H1 (cell line): ENCODE measurements around the gene STAT1. TPM values are rescaled to one million over a fixed set of nuclear protein-coding genes. Genes with fewer than 3 reads are reported as not detected.

Experiments used
- CTCF ChIA-PET: fragments of 300-600 bp; sonication (Branson Sonifier 250); formaldehyde crosslinking; loops from one replicate; lab custom pipeline; 2021; ENCODE audit not compliant: partially characterized antibody; lab: Charles Lee
- POLR2A ChIA-PET: fragments of 300-600 bp; sonication (Branson Sonifier 250); formaldehyde crosslinking; loops from one replicate; lab custom pipeline; 2021; ENCODE audit warnings: inconsistent platforms; ENCODE audit not compliant: partially characterized antibody; lab: Charles Lee
- DNase-seq, 2 experiments: peaks; one replicate each; pipeline versions ENCODE4 v3.0.0 to v3.0.0-alpha.2; 2010 to 2022; ENCODE audit warnings: low spot score in 2 of 2, low read depth in 1 of 2, mixed read lengths in 1 of 2
- FAIRE-seq: peaks from 2 replicates; lab custom pipeline; 2011; peaks lifted over from hg19 to GRCh38; lab: Jason Lieb, UNC
- H2AFZ ChIP-seq: 2 replicates; pipeline ENCODE4 v1.8.1; 2012; ENCODE audit warnings: low read length, inconsistent platforms
- H2AK5ac ChIP-seq: 2 replicates; pipeline ENCODE4 v1.6.1; 2013; ENCODE audit warnings: low read depth, low read length
- H2BK120ac ChIP-seq: replicated peaks from 2 replicates; pipeline ENCODE3; 2013; ENCODE audit warnings: low read depth, low read length, inconsistent platforms
- H2BK12ac ChIP-seq: 2 replicates; pipeline ENCODE4 v1.6.1; 2013; ENCODE audit warnings: low read depth, low read length
- H2BK15ac ChIP-seq: 2 replicates; pipeline ENCODE4 v1.6.1; 2013; ENCODE audit warnings: low read length
- H2BK20ac ChIP-seq: 2 replicates; pipeline ENCODE4 v1.6.1; 2013; ENCODE audit warnings: low read length
- H2BK5ac ChIP-seq: 2 replicates; pipeline ENCODE4 v1.6.1; 2013; ENCODE audit warnings: low read depth, low read length
- H3K14ac ChIP-seq: 2 replicates; pipeline ENCODE4 v1.6.1; 2013; ENCODE audit warnings: inconsistent platforms; ENCODE audit not compliant: insufficient read length
- H3K18ac ChIP-seq: 2 replicates; pipeline ENCODE4 v1.6.1; 2013; ENCODE audit warnings: low read length; ENCODE audit errors: extremely low read depth
- H3K23ac ChIP-seq: 2 replicates; pipeline ENCODE4 v1.6.1; 2013; ENCODE audit warnings: inconsistent platforms; ENCODE audit not compliant: insufficient read length
- H3K23me2 ChIP-seq: 2 replicates; pipeline ENCODE4 v1.6.1; 2013; ENCODE audit warnings: low read depth, low read length
- H3K27ac ChIP-seq: 2 replicates; pipeline ENCODE4 v1.6.1; 2011; ENCODE audit warnings: low read depth, low read length, inconsistent platforms
- H3K27me3 ChIP-seq, 4 experiments: replicated peaks in 1 of 4; 1 replicate in 1 of 4; 2 replicates in 3 of 4; pipeline versions ENCODE4 v1.6.1 to v1.8.1; 2011 to 2013; ENCODE audit warnings: low read length in 3 of 4, mild to moderate bottlenecking in 3 of 4, inconsistent platforms in 2 of 4, mixed read lengths in 2 of 4, moderate library complexity in 1 of 4; ENCODE audit not compliant: control insufficient read depth in 3 of 4, insufficient read depth in 3 of 4; ENCODE audit errors: extremely low read depth in 1 of 4
- H3K36me3 ChIP-seq, 4 experiments: 2 replicates each; pipeline versions ENCODE4 v1.6.1 to v1.8.1; 2011 to 2013; ENCODE audit warnings: mild to moderate bottlenecking in 4 of 4, low read length in 3 of 4, moderate library complexity in 2 of 4, control low read depth in 1 of 4, inconsistent platforms in 1 of 4; ENCODE audit not compliant: insufficient read depth in 4 of 4, control insufficient read depth in 2 of 4
- H3K4ac ChIP-seq: replicated peaks from 2 replicates; pipeline ENCODE3; 2013; ENCODE audit warnings: low read length, low read depth, mixed read lengths, inconsistent platforms; ENCODE audit not compliant: insufficient read length
- H3K4me1 ChIP-seq, 4 experiments: replicated peaks in 1 of 4; 1 replicate in 1 of 4; 2 replicates in 3 of 4; pipeline versions ENCODE4 v1.6.1 to v1.8.1; 2011 to 2013; ENCODE audit warnings: low read length in 3 of 4, inconsistent platforms in 2 of 4, mixed read lengths in 1 of 4; ENCODE audit not compliant: insufficient read depth in 4 of 4, control insufficient read depth in 3 of 4
- H3K4me2 ChIP-seq, 2 experiments: 2 replicates each; pipeline versions ENCODE4 v1.6.1 to v1.8.1; 2011 to 2013; ENCODE audit warnings: low read depth in 2 of 2, low read length in 2 of 2, control low read depth in 1 of 2, inconsistent platforms in 1 of 2, mild to moderate bottlenecking in 1 of 2; ENCODE audit not compliant: insufficient read depth in 1 of 2
- H3K4me3 ChIP-seq, 4 experiments: fragments of 200-600, 300-600 bp in 1 of 4; sonication (generic), shearing (Covaris generic), sonication (Bioruptor Twin) in 1 of 4; 2 replicates each; pipeline versions ENCODE4 v1.5.1 to v1.8.1; 2011 to 2016; ENCODE audit warnings: low read length in 4 of 4, low read depth in 3 of 4, control low read depth in 2 of 4, inconsistent platforms in 2 of 4, mild to moderate bottlenecking in 2 of 4, mixed read lengths in 1 of 4, moderate library complexity in 1 of 4; ENCODE audit not compliant: insufficient read depth in 2 of 4; ENCODE audit errors: extremely low read depth in 1 of 4
- H3K56ac ChIP-seq: replicated peaks from 2 replicates; pipeline ENCODE3; 2013; ENCODE audit warnings: low read depth, mild to moderate bottlenecking, mixed read lengths, low read length, inconsistent platforms; ENCODE audit not compliant: insufficient read length
- H3K79me1 ChIP-seq: 2 replicates; pipeline ENCODE4 v1.6.1; 2013; ENCODE audit warnings: low read depth, low read length, control low read depth
- H3K79me2 ChIP-seq, 2 experiments: 2 replicates each; pipeline versions ENCODE4 v1.6.1 to v1.8.1; 2012 to 2013; ENCODE audit warnings: low read length in 2 of 2, mild to moderate bottlenecking in 2 of 2, inconsistent platforms in 1 of 2; ENCODE audit not compliant: insufficient read depth in 2 of 2, control insufficient read depth in 1 of 2
- H3K9ac ChIP-seq, 4 experiments: replicated peaks in 1 of 4; 1 replicate in 1 of 4; 2 replicates in 3 of 4; pipeline versions ENCODE4 v1.6.1 to v1.8.1; 2011 to 2013; ENCODE audit warnings: low read depth in 3 of 4, low read length in 3 of 4, control low read depth in 2 of 4, mild to moderate bottlenecking in 2 of 4, moderate library complexity in 2 of 4, inconsistent platforms in 1 of 4; ENCODE audit errors: extremely low read depth in 1 of 4
- H3K9me3 ChIP-seq, 2 experiments: 2 replicates each; pipeline versions ENCODE4 v1.6.1 to v1.8.1; 2012 to 2013; ENCODE audit warnings: mild to moderate bottlenecking in 2 of 2, moderate library complexity in 2 of 2, control low read depth in 1 of 2, inconsistent platforms in 1 of 2, low read depth in 1 of 2, low read length in 1 of 2, mixed read lengths in 1 of 2; ENCODE audit not compliant: insufficient read depth in 2 of 2
- H4K20me1 ChIP-seq, 2 experiments: replicated peaks in 1 of 2; 2 replicates each; pipeline versions ENCODE3 to v1.8.1; 2011 to 2013; ENCODE audit warnings: inconsistent platforms in 2 of 2, low read length in 2 of 2, mild to moderate bottlenecking in 1 of 2; ENCODE audit not compliant: insufficient read depth in 2 of 2, control insufficient read depth in 1 of 2
- H4K5ac ChIP-seq: 2 replicates; pipeline ENCODE4 v1.6.1; 2013; ENCODE audit warnings: low read length, low read depth, mixed read lengths, inconsistent platforms; ENCODE audit not compliant: insufficient read length
- H4K8ac ChIP-seq: 2 replicates; pipeline ENCODE4 v1.8.0; 2013; ENCODE audit warnings: mild to moderate bottlenecking, moderate library complexity, low read length, inconsistent platforms; ENCODE audit not compliant: insufficient read depth; ENCODE audit errors: extremely low read depth
- H4K91ac ChIP-seq: replicated peaks from 2 replicates; pipeline ENCODE3; 2013; ENCODE audit warnings: low read length, mixed read lengths, inconsistent platforms; ENCODE audit not compliant: insufficient read length
- CHD2 ChIP-seq: IDR thresholded peaks from 2 replicates; pipeline ENCODE4 v1.6.1; 2012; ENCODE audit warnings: low read length, improper control_type of control experiment
- CREB1 ChIP-seq: IDR thresholded peaks from 2 replicates; pipeline ENCODE4 v1.6.1; 2012; ENCODE audit warnings: inconsistent platforms
- CTCF ChIP-seq, 3 experiments: IDR thresholded peaks; 1 replicate in 2 of 3; 2 replicates in 1 of 3; pipeline versions ENCODE4 v1.5.1 to v1.6.1; 2011; ENCODE audit warnings: low read length in 3 of 3, mild to moderate bottlenecking in 3 of 3, inconsistent platforms in 2 of 3, low read depth in 1 of 3, moderate library complexity in 1 of 3; ENCODE audit not compliant: insufficient read depth in 1 of 3; ENCODE audit errors: control extremely low read depth in 1 of 3
- EZH2 ChIP-seq: fragments of 200-600 bp; sonication (generic); IDR thresholded peaks from 2 replicates; pipeline ENCODE4 v1.7.1; 2012; ENCODE audit warnings: low read depth, mild to moderate bottlenecking, moderate library complexity, low read length, inconsistent platforms; ENCODE audit not compliant: severe bottlenecking
- HDAC2 ChIP-seq, 2 experiments: fragments of 300-600 bp in 1 of 2; sonication (generic) in 1 of 2; IDR thresholded peaks; 2 replicates each; pipeline ENCODE4 v1.6.1; 2011 to 2012; ENCODE audit warnings: low read depth in 2 of 2, low read length in 2 of 2, mild to moderate bottlenecking in 2 of 2, moderate library complexity in 2 of 2, borderline replicate concordance in 1 of 2, inconsistent platforms in 1 of 2
- JUN ChIP-seq: IDR thresholded peaks from 2 replicates; pipeline ENCODE4 v1.6.1; 2011; ENCODE audit warnings: low read depth, mild to moderate bottlenecking, improper control_type of control experiment, low read length
- JUND ChIP-seq: IDR thresholded peaks from 2 replicates; pipeline ENCODE4 v1.6.1; 2011; ENCODE audit warnings: mild to moderate bottlenecking, improper control_type of control experiment, low read length
- POLR2AphosphoS5 ChIP-seq: IDR thresholded peaks from 2 replicates; pipeline ENCODE4 v1.6.1; 2011; ENCODE audit warnings: low read depth, low read length
- RNF2 ChIP-seq: fragments of 200-900, 300-1000 bp; sonication (generic); IDR thresholded peaks from 2 replicates; pipeline ENCODE4 v1.7.1; 2016; ENCODE audit warnings: borderline replicate concordance, low read depth, mild to moderate bottlenecking, antibody characterized with exemption, low read length; ENCODE audit not compliant: poor library complexity, severe bottlenecking; ENCODE audit errors: missing control alignments
- SIRT6 ChIP-seq: IDR thresholded peaks from one replicate; pipeline ENCODE4 v1.7.1; 2012; ENCODE audit warnings: low read length, inconsistent platforms
- SP4 ChIP-seq: IDR thresholded peaks from 2 replicates; pipeline ENCODE4 v1.6.1; 2012; ENCODE audit warnings: low read length, inconsistent platforms
- TCF12 ChIP-seq: IDR thresholded peaks from 2 replicates; pipeline ENCODE4 v1.6.1; 2011; ENCODE audit warnings: low read depth, mild to moderate bottlenecking, low read length
- WGBS, 2 experiments: shearing (Covaris generic) in 1 of 2; methylation state at CpG; one replicate each; pipeline versions ENCODE4 v1.1.6 to v1.1.7; 2013 to 2015; ENCODE audit warnings: low lambda C conversion rate in 2 of 2, mixed read lengths in 2 of 2, inconsistent platforms in 1 of 2, low coverage in 1 of 2, missing lambda C conversion rate in 1 of 2; ENCODE audit not compliant: insufficient replicate concordance in 2 of 2, insufficient coverage in 1 of 2, insufficient read length in 1 of 2; ENCODE audit errors: extremely low coverage in 1 of 2, missing lambda C conversion rate in 1 of 2; 5-methylcytosine and 5-hydroxymethylcytosine counted together
- polyA plus RNA-seq, 7 experiments: library from polyadenylated mRNA; depleted of rRNA in 3 of 7; stranded (reverse) in 5 of 7; unstranded in 2 of 7; fragments of >200 nt in 5 of 7; fragments of 200-250 nt in 2 of 7; gene quantifications; 1 replicate in 5 of 7; 2 replicates in 1 of 7; 4 replicates in 1 of 7; pipeline versions ENCODE4 v1.2.1 to v1.2.3, GENCODE V29; 2011 to 2013; ENCODE audit warnings: missing spikeins in 2 of 7, mixed read lengths in 2 of 7
- total RNA-seq: library from RNA; stranded (reverse); fragmentation: NEBNext Ultra II Directional; extraction: Animal tissue kit (Norgen Biotek cat#: 25700); gene quantifications from 2 replicates; pipeline ENCODE4 v1.2.1, GENCODE V29; 2021

The STAT1 gene
- total and polyA plus RNA-seq, 2 of the 8 experiments (the other 6 are each of a cell fraction or from before 2014, with no cell fraction given): 20.3 to 43.0 TPM

GRCh38 chr2:191025135-191025534 is 11.2 kb upstream of the STAT1 start:
- no peak overlapping the region for H3K27ac ChIP-seq
- no peaks in the 10 kb centered on the region for H3K9me3 ChIP-seq
- H3K4me3 ChIP-seq: no peak overlapping the region
- H2BK15ac ChIP-seq: no peak overlapping the region
- peaks cover 0 to 8% (median 3%) of the 10 kb centered on the region in 4 experiments; a peak in 2 of 7 replicates for H3K4me1 ChIP-seq
- no peaks in the 10 kb centered on the region for H3K79me2 ChIP-seq
- DNase-seq: no peak
- no peak overlapping the region for H2BK20ac ChIP-seq
- no peaks in the 10 kb centered on the region for H3K79me1 ChIP-seq
- H3K27me3 ChIP-seq: no peaks in the 10 kb centered on the region
- H2BK120ac ChIP-seq: no peak overlapping the region
- H3K4me2 ChIP-seq: no peak overlapping the region
- no peak overlapping the region for H2AFZ ChIP-seq
- no peaks in the 10 kb centered on the region for H4K20me1 ChIP-seq
- H3K9ac ChIP-seq: no peak overlapping the region
- H3K18ac ChIP-seq: no peak overlapping the region
- H4K8ac ChIP-seq: no peak overlapping the region
- CTCF ChIA-PET: interaction anchor here (1.5 kb wide), 1 partner anchor 12 kb away, joined by 6 read pairs; no protein-coding TSS in a partner anchor
- H2BK5ac ChIP-seq: no peak overlapping the region
- no peak for FAIRE-seq
- H3K14ac ChIP-seq: no peak overlapping the region
- H3K4ac ChIP-seq: no peak overlapping the region
- 80% methylated on average over 1 of the region's 1 CpG; no CpG with 5 or more reads in 1 of the 2 experiments for WGBS, 2 experiments
- H2BK12ac ChIP-seq: no peak overlapping the region
- no peak overlapping the region for H4K91ac ChIP-seq
- peaks cover 4% of the 10 kb centered on the region for H3K23me2 ChIP-seq
- H3K23ac ChIP-seq: no peak overlapping the region
- H3K36me3 ChIP-seq: no peaks in the 10 kb centered on the region
- no peak overlapping the region for H4K5ac ChIP-seq
- POLR2A ChIA-PET: interaction anchor here (2.9 kb wide), 1 partner anchor 11 kb away, joined by 10 read pairs; the partner anchor contains the start of gene STAT1
- no peak overlapping the region for H3K56ac ChIP-seq
- no peak overlapping the region for H2AK5ac ChIP-seq
- TF ChIP-seq JUND (no peak), SP4 (no peak), CHD2 (no peak), CREB1 (no peak), POLR2AphosphoS5 (no peak), JUN (no peak), SIRT6 (no peak), EZH2 (no peak), RNF2 (no peak), HDAC2 (IDR thresholded peaks at IDR 0.05; ENCODE audit: borderline replicate concordance in 1 of 2, low read depth in 2 of 2, low read length in 2 of 2) (no peak), CTCF (IDR thresholded peaks at IDR 0.05; ENCODE audit: control extremely low read depth in 1 of 3, insufficient read depth in 1 of 3, low read depth in 1 of 3, low read length in 3 of 3) (no peak), TCF12 (no peak)
